ENCODE results near the gene KIF19.
"Not testable (repeated sequence)": the region's sequence is repeated elsewhere in the genome, so short reads cannot be mapped to it uniquely, and the experiment has no call there.

The KIF19 gene

GRCh38 chr17:74405311-74405710 is 79.3 kb downstream of the KIF19 start:
- not testable (repeated sequence) for H3K4me3 Mint-ChIP-seq; H3K9me3 Mint-ChIP-seq; H3K27ac Mint-ChIP-seq; H3K4me1 Mint-ChIP-seq (ENCODE audit: low read depth); DNase-seq (ENCODE audit: low spot score); H3K27me3 Mint-ChIP-seq (ENCODE audit: low read depth); H3K36me3 Mint-ChIP-seq (ENCODE audit: low read depth)

Data from T-helper 2 cell treated with Interferon-gamma antibody and Interleukin-4, amounts not matched to agents 5 μg/mL and 100 μg/mL, for 36 hours (primary cell).